GM10248 (cell line): ENCODE data around the gene GSDME.

ENCODE experiments used
- CTCF ChIA-PET: fragments of 300-600 bp; sonication (Branson Sonifier 250); formaldehyde crosslinking; extraction: SDS; loops from one replicate; lab custom pipeline; 2021; ENCODE audit warnings: antibody characterized with exemption; lab: Yijun Ruan, JAX
- POLR2A ChIA-PET: fragments of 350-650 bp; sonication (Branson Sonifier 250); formaldehyde crosslinking; extraction: SDS; loops from one replicate; lab custom pipeline; 2020; ENCODE audit warnings: antibody characterized with exemption; lab: Yijun Ruan, JAX
- DNase-seq: peaks from one replicate; pipeline ENCODE4 v3.0.0; 2012; ENCODE audit errors: extremely low spot score
- CTCF ChIP-seq: IDR thresholded peaks from 2 replicates; pipeline ENCODE4 v1.5.1; 2012; ENCODE audit warnings: mild to moderate bottlenecking, low read depth; ENCODE audit errors: extremely low read depth, missing control alignments, control extremely low read depth

GSDME gene

GRCh38 chr7:24716480-24717246 lies 40.6 kb downstream of the GSDME start:
- CTCF ChIA-PET = interaction anchor here (0.9 to 3.9 kb wide), 12 partner anchors 9 to 263 kb away, joined by 3 to 41 read pairs (median 4); partner anchors contain the start of gene OSBPL3
- DNase-seq = no peak
- TF ChIP-seq CTCF = no peak
- POLR2A ChIA-PET = interaction anchor here (1.1 kb wide), 1 partner anchor 39 kb away, joined by 3 read pairs; no protein-coding TSS in a partner anchor

GRCh38 chr7:24715661-24716479 lies 41.4 kb downstream of the GSDME start:
- POLR2A ChIA-PET = interaction anchor here (1.1 kb wide), 1 partner anchor 40 kb away, joined by 3 read pairs; no protein-coding TSS in a partner anchor
- peak; percentile 68 for DNase-seq
- CTCF ChIA-PET = interaction anchor here (0.9 to 3.9 kb wide), 16 partner anchors 9 to 382 kb away, joined by 3 to 41 read pairs (median 4); partner anchors contain the start of gene OSBPL3
- TF ChIP-seq CTCF = peak; percentile 67

GRCh38 chr7:24715171-24715570 lies 42.1 kb downstream of the GSDME start:
- ChIA-PET POLR2A (interaction anchor here (1.1 kb wide), 1 partner anchor 40 kb away, joined by 3 read pairs; no protein-coding TSS in a partner anchor), CTCF (interaction anchor here (1.0 to 3.9 kb wide), 12 partner anchors 8 to 383 kb away, joined by 3 to 41 read pairs (median 5); partner anchors contain the start of gene OSBPL3)
- no peak for DNase-seq
- no peak for TF ChIP-seq CTCF

GRCh38 chr7:24714676-24715010 lies 42.6 kb downstream of the GSDME start:
- CTCF ChIA-PET = interaction anchor here (1.0 to 3.9 kb wide), 9 partner anchors 8 to 383 kb away, joined by 3 to 41 read pairs (median 9); no protein-coding TSS in a partner anchor
- POLR2A ChIA-PET = no interaction called here
- no peak for DNase-seq
- TF ChIP-seq CTCF = no peak

GRCh38 chr7:24713850-24714675 lies 43.2 kb downstream of the GSDME start:
- TF ChIP-seq CTCF = no peak
- DNase-seq = no peak
- ChIA-PET POLR2A (no interaction called here), CTCF (interaction anchor here (1.0 to 3.9 kb wide), 5 partner anchors 10 to 379 kb away, joined by 3 to 41 read pairs (median 11); no protein-coding TSS in a partner anchor)
